Keratinocyte (primary cell): Measurements from ENCODE around the gene NCKIPSD. TPM values are rescaled to one million over a fixed set of nuclear protein-coding genes. Genes with fewer than 3 reads are reported as not detected.
"Not testable (repeated sequence)": the region's sequence is repeated elsewhere in the genome, so short reads cannot be mapped to it uniquely, and the experiment has no call there.

Source experiments
- DNase-seq: peaks from one replicate; pipeline ENCODE4 v3.0.0-alpha.2; 2011; ENCODE audit warnings: low read depth, missing footprints, low spot score
- FAIRE-seq: peaks from 2 replicates; lab custom pipeline; 2011; peaks lifted over from hg19 to GRCh38; lab: Jason Lieb, UNC
- H2AFZ ChIP-seq: 2 replicates; pipeline ENCODE4 v1.6.0; 2012; ENCODE audit warnings: low read length, control low read depth, inconsistent platforms; ENCODE audit not compliant: control insufficient read depth
- H3K27ac ChIP-seq: 2 replicates; pipeline ENCODE4 v1.5.1; 2011; ENCODE audit warnings: low read length; ENCODE audit not compliant: control insufficient read depth, insufficient read depth
- H3K27me3 ChIP-seq: 3 replicates; pipeline ENCODE4 v1.6.0; 2011; ENCODE audit warnings: low read length; ENCODE audit not compliant: control insufficient read depth, insufficient read depth; ENCODE audit errors: extremely low read depth
- H3K36me3 ChIP-seq, 2 experiments: 2 replicates in 1 of 2; 3 replicates in 1 of 2; pipeline ENCODE4 v1.5.1; 2011; ENCODE audit warnings: low read length in 2 of 2, mild to moderate bottlenecking in 1 of 2; ENCODE audit not compliant: control insufficient read depth in 2 of 2, insufficient read depth in 2 of 2; ENCODE audit errors: extremely low read depth in 1 of 2
- H3K4me1 ChIP-seq: 3 replicates; pipeline ENCODE4 v1.5.1; 2011; ENCODE audit warnings: low read length; ENCODE audit not compliant: control insufficient read depth, insufficient read depth; ENCODE audit errors: extremely low read depth
- H3K4me2 ChIP-seq: 3 replicates; pipeline ENCODE4 v1.6.0; 2011; ENCODE audit warnings: low read depth, low read length; ENCODE audit not compliant: control insufficient read depth, insufficient read depth; ENCODE audit errors: extremely low read depth
- H3K4me3 ChIP-seq, 3 experiments: fragments of 200-600 bp in 1 of 3; sonication (generic) in 1 of 3; 2 replicates in 2 of 3; 3 replicates in 1 of 3; pipeline ENCODE4 v1.5.1; 2011 to 2016; ENCODE audit warnings: low read length in 3 of 3, mild to moderate bottlenecking in 3 of 3, control low read depth in 2 of 3, inconsistent platforms in 1 of 3, low read depth in 1 of 3, mixed read lengths in 1 of 3, mixed run types in 1 of 3, moderate library complexity in 1 of 3; ENCODE audit not compliant: control insufficient read depth in 2 of 3, insufficient read depth in 2 of 3; ENCODE audit errors: extremely low read depth in 1 of 3
- H3K79me2 ChIP-seq: 2 replicates; pipeline ENCODE4 v1.6.0; 2012; ENCODE audit warnings: low read length; ENCODE audit not compliant: control insufficient read depth, insufficient read depth
- H3K9ac ChIP-seq: 3 replicates; pipeline ENCODE4 v1.6.0; 2011; ENCODE audit warnings: low read length; ENCODE audit not compliant: control insufficient read depth, insufficient read depth; ENCODE audit errors: extremely low read depth
- H3K9me1 ChIP-seq: 3 replicates; pipeline ENCODE4 v1.6.0; 2011; ENCODE audit warnings: low read length; ENCODE audit not compliant: control insufficient read depth, insufficient read depth; ENCODE audit errors: extremely low read depth
- H3K9me3 ChIP-seq: 2 replicates; pipeline ENCODE4 v1.5.1; 2012; ENCODE audit warnings: low read depth, low read length; ENCODE audit not compliant: control insufficient read depth
- H4K20me1 ChIP-seq: 3 replicates; pipeline ENCODE4 v1.6.0; 2011; ENCODE audit warnings: low read length; ENCODE audit not compliant: control insufficient read depth, insufficient read depth; ENCODE audit errors: extremely low read depth
- EZH2 ChIP-seq: IDR thresholded peaks from one replicate; pipeline ENCODE4 v1.6.1; 2012; ENCODE audit warnings: inconsistent platforms, mild to moderate bottlenecking, low read length, moderate library complexity
- dilution Hi-C: fragments of 300-500 bp; cut with MboI; formaldehyde crosslinking; loops from one replicate; pipeline ENCODE4 v1.7.0; 2020; ENCODE audit warnings: low sequenced_read_pairs; ENCODE audit not compliant: extremely low pct_ligation_motif_present
- polyA plus RNA-seq, 5 experiments: library from polyadenylated mRNA; depleted of rRNA in 3 of 5; stranded (reverse) in 3 of 5; stranded (forward) in 1 of 5; unstranded in 1 of 5; fragments of >200 nt; gene quantifications; 1 replicate in 1 of 5; 2 replicates in 3 of 5; 3 replicates in 1 of 5; pipeline versions ENCODE4 v1.2.1 to v1.2.3, GENCODE V29; 2011 to 2012; ENCODE audit warnings: missing spikeins in 2 of 5, low read depth in 1 of 5, low replicate concordance in 1 of 5
- TF ChIP-seq, protein P1 (sequence below), 3 experiments: IDR thresholded peaks in 1 of 3; conservative IDR thresholded peaks in 1 of 3; optimal IDR thresholded peaks in 1 of 3; 2 replicates in 2 of 3; 3 replicates in 1 of 3; pipeline versions ENCODE3 to v1.5.1; 2011; ENCODE audit warnings: low read length in 3 of 3, mild to moderate bottlenecking in 3 of 3, moderate library complexity in 2 of 3, control low read depth in 1 of 3, inconsistent platforms in 1 of 3; ENCODE audit not compliant: insufficient read depth in 2 of 3; ENCODE audit errors: extremely low read depth in 1 of 3

Gene NCKIPSD
- polyA plus RNA-seq, 1 donor (not counting 4 experiments of a cell fraction or from before 2014, with no cell fraction given), result 9.8 TPM

DNA sequence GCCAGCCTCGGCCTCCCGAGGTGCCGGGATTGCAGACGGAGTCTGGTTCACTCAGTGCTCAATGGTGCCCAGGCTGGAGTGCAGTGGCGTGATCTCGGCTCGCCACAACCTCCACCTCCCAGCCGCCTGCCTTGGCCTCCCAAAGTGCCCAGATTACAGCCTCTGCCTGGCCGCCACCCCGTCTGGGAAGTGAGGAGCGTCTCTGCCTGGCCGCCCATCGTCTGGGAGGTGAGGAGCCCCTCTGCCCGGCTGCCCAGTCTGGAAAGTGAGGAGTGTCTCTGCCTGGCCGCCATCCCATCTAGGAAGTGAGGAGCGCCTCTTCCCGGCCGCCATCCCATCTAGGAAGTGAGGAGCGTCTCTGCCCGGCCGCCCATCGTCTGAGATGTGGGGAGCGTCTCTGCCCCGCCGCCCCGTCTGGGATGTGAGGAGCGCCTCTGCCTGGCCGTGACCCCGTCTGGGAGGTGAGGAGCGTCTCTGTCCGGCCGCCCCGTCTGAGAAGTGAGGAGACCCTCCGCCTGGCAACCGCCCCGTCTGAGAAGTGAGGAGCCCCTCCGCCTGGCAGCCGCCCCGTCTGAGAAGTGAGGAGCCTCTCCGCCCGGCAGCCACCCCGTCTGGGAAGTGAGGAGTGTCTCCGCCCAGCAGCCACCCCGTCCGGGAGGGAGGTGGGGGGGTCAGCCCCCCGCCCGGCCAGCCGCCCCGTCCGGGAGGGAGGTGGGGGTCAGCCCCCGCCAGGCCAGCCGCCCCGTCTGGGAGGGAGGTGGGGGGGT is 48.2 kb upstream of the NCKIPSD start:
- H3K4me1 ChIP-seq, H2AFZ ChIP-seq, H3K9me1 ChIP-seq, H3K27me3 ChIP-seq, dilution Hi-C loops, H3K36me3 ChIP-seq, H4K20me1 ChIP-seq, H3K9ac ChIP-seq, H3K4me2 ChIP-seq, FAIRE-seq, H3K4me3 ChIP-seq, H3K9me3 ChIP-seq, H3K79me2 ChIP-seq, DNase-seq, H3K27ac ChIP-seq: not testable (repeated sequence)

DNA sequence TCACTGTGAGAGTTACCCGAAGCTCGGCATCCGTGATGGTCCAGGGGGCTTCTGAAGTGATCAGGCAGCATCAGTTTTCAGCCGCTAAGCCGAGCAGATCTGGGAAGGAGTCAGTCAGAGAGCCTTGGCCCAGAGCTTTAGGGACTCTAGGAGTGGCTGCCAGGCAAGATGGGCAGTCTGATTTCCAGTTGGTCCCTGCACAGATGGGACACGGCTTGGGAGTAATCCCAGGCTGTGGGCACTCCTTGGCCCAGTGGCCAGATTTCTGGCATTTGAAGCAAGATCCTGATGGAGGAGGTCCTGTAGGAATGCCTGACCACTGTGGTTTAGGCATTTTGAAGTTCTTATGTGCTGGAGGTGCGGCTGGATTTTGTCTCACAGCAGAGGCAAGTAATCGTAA is 41.8 kb upstream of the NCKIPSD start:
- Histone ChIP-seq H3K4me2 (no peak overlapping the region), H4K20me1 (no peaks in the 10 kb centered on the region), H3K4me3 (no peak overlapping the region), H3K79me2 (no peaks in the 10 kb centered on the region), H3K9me3 (no peaks in the 10 kb centered on the region), H2AFZ (no peak overlapping the region), H3K9ac (no peak overlapping the region), H3K36me3 (no peaks in the 10 kb centered on the region), H3K9me1 (no peaks in the 10 kb centered on the region), H3K27ac (no peak overlapping the region), H3K27me3 (no peaks in the 10 kb centered on the region), H3K4me1 (no peaks in the 10 kb centered on the region)
- DNase-seq (no peak), FAIRE-seq (no peak)
- dilution Hi-C loops, result no loop called here
- TF ChIP-seq, protein P1, sequence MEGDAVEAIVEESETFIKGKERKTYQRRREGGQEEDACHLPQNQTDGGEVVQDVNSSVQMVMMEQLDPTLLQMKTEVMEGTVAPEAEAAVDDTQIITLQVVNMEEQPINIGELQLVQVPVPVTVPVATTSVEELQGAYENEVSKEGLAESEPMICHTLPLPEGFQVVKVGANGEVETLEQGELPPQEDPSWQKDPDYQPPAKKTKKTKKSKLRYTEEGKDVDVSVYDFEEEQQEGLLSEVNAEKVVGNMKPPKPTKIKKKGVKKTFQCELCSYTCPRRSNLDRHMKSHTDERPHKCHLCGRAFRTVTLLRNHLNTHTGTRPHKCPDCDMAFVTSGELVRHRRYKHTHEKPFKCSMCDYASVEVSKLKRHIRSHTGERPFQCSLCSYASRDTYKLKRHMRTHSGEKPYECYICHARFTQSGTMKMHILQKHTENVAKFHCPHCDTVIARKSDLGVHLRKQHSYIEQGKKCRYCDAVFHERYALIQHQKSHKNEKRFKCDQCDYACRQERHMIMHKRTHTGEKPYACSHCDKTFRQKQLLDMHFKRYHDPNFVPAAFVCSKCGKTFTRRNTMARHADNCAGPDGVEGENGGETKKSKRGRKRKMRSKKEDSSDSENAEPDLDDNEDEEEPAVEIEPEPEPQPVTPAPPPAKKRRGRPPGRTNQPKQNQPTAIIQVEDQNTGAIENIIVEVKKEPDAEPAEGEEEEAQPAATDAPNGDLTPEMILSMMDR (optimal IDR thresholded peaks at IDR 0.05 in 1 of 3, IDR thresholded peaks at IDR 0.05 in 1 of 3, conservative IDR thresholded peaks at IDR 0.05 in 1 of 3; ENCODE audit: extremely low read depth in 1 of 3, insufficient read depth in 2 of 3, low read length in 3 of 3), result no peak
- TF ChIP-seq EZH2, result no peak

DNA sequence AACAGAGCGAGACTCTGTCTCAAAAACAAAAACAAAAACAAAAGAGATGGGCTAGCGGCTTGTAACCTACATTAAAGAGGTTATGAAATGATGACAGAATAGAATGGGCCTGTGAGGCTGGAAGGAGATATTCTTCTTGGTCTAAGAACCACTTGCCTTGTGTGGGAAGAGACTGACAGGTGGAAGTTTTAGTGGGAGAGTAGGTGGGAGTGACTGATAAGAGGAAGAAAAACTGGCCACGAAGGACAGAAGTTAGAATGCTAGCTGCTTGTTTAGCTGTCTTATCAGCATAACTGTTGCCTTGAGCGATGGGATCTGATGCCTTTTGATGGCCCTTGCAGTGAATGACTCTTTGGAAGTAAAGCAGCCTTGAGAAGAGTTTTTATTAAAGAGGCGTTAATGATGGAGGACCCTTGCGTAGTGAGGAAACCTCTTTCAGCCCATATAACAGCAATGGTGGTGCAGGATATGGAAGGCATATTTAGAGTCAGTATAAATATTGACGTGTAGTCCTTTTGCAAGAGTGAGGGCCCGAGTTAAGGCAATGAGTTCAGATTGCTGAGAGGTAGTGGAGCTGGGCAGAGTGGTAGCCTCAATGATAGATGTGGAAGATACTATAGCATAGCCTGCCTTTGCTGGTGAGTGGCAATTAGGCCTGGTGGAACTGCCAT is 39.6 kb upstream of the NCKIPSD start:
- H3K27me3 ChIP-seq, H3K4me1 ChIP-seq, H3K36me3 ChIP-seq, H3K4me3 ChIP-seq, H2AFZ ChIP-seq, dilution Hi-C loops, H3K9ac ChIP-seq, H3K79me2 ChIP-seq, DNase-seq, H3K9me3 ChIP-seq, H3K4me2 ChIP-seq, H3K27ac ChIP-seq, FAIRE-seq, H3K9me1 ChIP-seq, H4K20me1 ChIP-seq: not testable (repeated sequence)
